Breast epithelium (tissue), 4 donors: ENCODE results near the gene KLF7. TPM values are rescaled to one million over a fixed set of nuclear protein-coding genes. Genes with fewer than 3 reads are reported as not detected.
A peak's percentile ranks its signal among the peaks of the same experiment; 100 is the strongest.

Experiments
- DNase-seq, 2 donors: peaks; one replicate each; pipeline ENCODE4 v3.0.0-alpha.2; 2019; ENCODE audit warnings: low spot score in 2 of 2
- H3K27ac ChIP-seq, 2 donors: fragments of 200-600 bp; sonication (generic) in 1 of 2; one replicate each; pipeline ENCODE4 v1.5.1; 2016 to 2019; ENCODE audit warnings: mild to moderate bottlenecking in 1 of 2
- H3K27me3 ChIP-seq, 2 donors: fragments of 200-600 bp; sonication (generic) in 1 of 2; one replicate each; pipeline versions ENCODE4 v1.5.1 to v1.6.0; 2017 to 2019; ENCODE audit warnings: control low read depth in 1 of 2, mild to moderate bottlenecking in 1 of 2
- H3K36me3 ChIP-seq: fragments of 200-600 bp; one replicate; pipeline ENCODE4 v1.5.1; 2019
- H3K4me1 ChIP-seq, 2 donors: fragments of 200-600 bp; sonication (generic); one replicate each; pipeline ENCODE4 v1.5.1; 2016 to 2019; ENCODE audit warnings: control low read depth in 1 of 2
- H3K4me3 ChIP-seq, 3 donors: fragments of 200-600 bp; sonication (generic); 1 replicate in 2 of 3; 2 replicates in 1 of 3; pipeline ENCODE4 v1.5.1; 2016 to 2019; ENCODE audit warnings: mild to moderate bottlenecking in 3 of 3, moderate library complexity in 2 of 3
- H3K9me3 ChIP-seq, 2 donors: fragments of 200-600 bp; sonication (generic) in 1 of 2; one replicate each; pipeline ENCODE4 v1.5.1; 2016 to 2019; ENCODE audit warnings: control low read depth in 1 of 2
- CTCF ChIP-seq, 3 donors: fragments of 450-650 bp; IDR thresholded peaks; one replicate each; pipeline ENCODE4 v1.5.1; 2016 to 2017; ENCODE audit warnings: antibody characterized with exemption in 3 of 3, mild to moderate bottlenecking in 3 of 3, moderate library complexity in 3 of 3
- POLR2A ChIP-seq: fragments of 450-650 bp; IDR thresholded peaks from one replicate; pipeline ENCODE4 v1.6.1; 2016; ENCODE audit warnings: antibody characterized with exemption, mild to moderate bottlenecking, moderate library complexity
- POLR2AphosphoS5 ChIP-seq, 3 donors: sonication (generic); formaldehyde crosslinking; IDR thresholded peaks; one replicate each; pipeline ENCODE4 v1.6.1; 2017; ENCODE audit warnings: antibody characterized with exemption in 3 of 3
- intact Hi-C: fragments of 100-400 bp; cut with DNase I; formaldehyde crosslinking; loops from one replicate; pipeline ENCODE4 v1.15.1; 2023; ENCODE audit warnings: low total_unique reads
- total RNA-seq, 3 donors: library from RNA; depleted of rRNA; stranded (reverse); fragments of >200 nt; gene quantifications; one replicate each; pipeline ENCODE4 v1.1.0, GENCODE V29; 2016

Gene KLF7
- total RNA-seq, 3 donors from 2014 or later: 21.0 to 40.7 (median 37.3) TPM

GRCh38 chr2:207143215-207144172 is 22.3 kb downstream of the KLF7 start:
- H3K36me3 ChIP-seq: no peaks in the 10 kb centered on the region
- TF ChIP-seq POLR2AphosphoS5 (IDR thresholded peaks at IDR 0.05) (peak; percentile 23 to 73 (median 29)), POLR2A (no peak)
- DNase-seq: peak in 1 of 2 donors; percentile 33
- no peaks in the 10 kb centered on the region for H3K9me3 ChIP-seq
- intact Hi-C loops: loop anchor here (1.0 kb wide), 1 partner anchor 8 kb away; no protein-coding TSS in a partner anchor
- H3K27me3 ChIP-seq: no peaks in the 10 kb centered on the region
- H3K4me1 ChIP-seq: peaks cover 5 to 17% of the 10 kb centered on the region in 2 donors
- H3K4me3 ChIP-seq: peak overlapping the region in 1 of 3 donors; percentile 48
- peak overlapping the region; percentile 76 to 90 for H3K27ac ChIP-seq

- Histone ChIP-seq H3K9me3 (no peaks in the 10 kb centered on the region), H3K36me3 (no peaks in the 10 kb centered on the region), H3K4me1 (peaks cover 5 to 7% of the 10 kb centered on the region in 2 donors), H3K27me3 (no peaks in the 10 kb centered on the region), H3K27ac (peak overlapping the region; percentile 76 to 90), H3K4me3 (no peak overlapping the region)
- no peak for DNase-seq
- intact Hi-C loops: no loop called here
- peak in 2 of 3 donors; percentile 0 to 14 for TF ChIP-seq CTCF (IDR thresholded peaks at IDR 0.05)
- TF ChIP-seq POLR2AphosphoS5 (IDR thresholded peaks at IDR 0.05): no peak
Observed at GRCh38 chr2:207142461-207142860, 23.3 kb downstream of the KLF7 start.

- peak overlapping the region; percentile 76 to 90 for H3K27ac ChIP-seq
Observed at GRCh38 chr2:207141386-207141785, 24.4 kb downstream of the KLF7 start.

GRCh38 chr2:207140265-207140664 is 25.5 kb downstream of the KLF7 start:
- no peak overlapping the region for H3K27ac ChIP-seq
- H3K4me1 ChIP-seq: peaks cover 5 to 8% of the 10 kb centered on the region in 2 donors
- no peaks in the 10 kb centered on the region for H3K9me3 ChIP-seq
- DNase-seq: no peak
- no peak overlapping the region for H3K4me3 ChIP-seq
- no peaks in the 10 kb centered on the region for H3K27me3 ChIP-seq
- TF ChIP-seq POLR2A (no peak), POLR2AphosphoS5 (IDR thresholded peaks at IDR 0.05) (no peak), CTCF (IDR thresholded peaks at IDR 0.05) (no peak)
- intact Hi-C loops: no loop called here
- no peaks in the 10 kb centered on the region for H3K36me3 ChIP-seq

More at GRCh38 chr2:207141386-207141785, 24.4 kb downstream of the KLF7 start:
- no peaks in the 10 kb centered on the region for H3K9me3 ChIP-seq
- H3K36me3 ChIP-seq: no peaks in the 10 kb centered on the region
- TF ChIP-seq CTCF (IDR thresholded peaks at IDR 0.05): no peak
- no peak for TF ChIP-seq POLR2AphosphoS5 (IDR thresholded peaks at IDR 0.05)
- TF ChIP-seq POLR2A: no peak
- H3K4me1 ChIP-seq: peaks cover 3 to 5% of the 10 kb centered on the region in 2 donors
- no peaks in the 10 kb centered on the region for H3K27me3 ChIP-seq
- no peak for DNase-seq
- no peak overlapping the region for H3K4me3 ChIP-seq
- intact Hi-C loops: no loop called here

GRCh38 chr2:207139552-207139951 is 26.2 kb downstream of the KLF7 start:
- H3K4me3 ChIP-seq: no peak overlapping the region
- DNase-seq: no peak
- H3K27me3 ChIP-seq: no peaks in the 10 kb centered on the region
- intact Hi-C loops: no loop called here
- no peaks in the 10 kb centered on the region for H3K36me3 ChIP-seq
- no peak overlapping the region for H3K27ac ChIP-seq
- peaks cover 5 to 8% of the 10 kb centered on the region in 2 donors for H3K4me1 ChIP-seq
- H3K9me3 ChIP-seq: no peaks in the 10 kb centered on the region
- TF ChIP-seq POLR2A (no peak), POLR2AphosphoS5 (IDR thresholded peaks at IDR 0.05) (no peak), CTCF (IDR thresholded peaks at IDR 0.05) (no peak)
